Neuronal stem cell (in vitro differentiated cells): ENCODE results near the gene DNAH8.

Source experiments
- DNase-seq: peaks from one replicate; pipeline ENCODE4 v3.0.0-alpha.2; 2013; ENCODE audit warnings: low spot score
- H2AFZ ChIP-seq: one replicate; pipeline ENCODE4 v1.6.1; 2013; ENCODE audit warnings: mild to moderate bottlenecking, low read length, inconsistent platforms
- H2AK5ac ChIP-seq: 2 replicates; pipeline ENCODE4 v1.6.1; 2013; ENCODE audit warnings: low read depth, mild to moderate bottlenecking, inconsistent platforms, low read length, moderate library complexity, mixed read lengths
- H2BK120ac ChIP-seq: 2 replicates; pipeline ENCODE4 v1.6.1; 2013; ENCODE audit warnings: low read depth, mild to moderate bottlenecking, inconsistent platforms, low read length, moderate library complexity, mixed read lengths
- H2BK12ac ChIP-seq: one replicate; pipeline ENCODE4 v1.6.1; 2013; ENCODE audit warnings: low read length, inconsistent platforms
- H2BK15ac ChIP-seq: 2 replicates; pipeline ENCODE4 v1.6.1; 2013; ENCODE audit warnings: mild to moderate bottlenecking, low read length, inconsistent platforms, mixed read lengths
- H2BK5ac ChIP-seq: one replicate; pipeline ENCODE4 v1.6.1; 2013; ENCODE audit warnings: inconsistent platforms, mild to moderate bottlenecking, low read length, moderate library complexity
- H3K14ac ChIP-seq: one replicate; pipeline ENCODE4 v1.6.1; 2013; ENCODE audit warnings: low read length, inconsistent platforms
- H3K18ac ChIP-seq: 2 replicates; pipeline ENCODE4 v1.6.1; 2013; ENCODE audit warnings: low read length, inconsistent platforms
- H3K23ac ChIP-seq: 2 replicates; pipeline ENCODE4 v1.6.1; 2013; ENCODE audit warnings: low read depth, mild to moderate bottlenecking, mixed read lengths, low read length, inconsistent platforms; ENCODE audit not compliant: poor library complexity
- H3K27ac ChIP-seq: replicated peaks from 3 replicates; pipeline ENCODE4 v1.5.1; 2013; ENCODE audit warnings: low read length, inconsistent platforms
- H3K27me3 ChIP-seq, 3 experiments: 2 replicates each; pipeline ENCODE4 v1.6.1; 2013; ENCODE audit warnings: low read length in 3 of 3, mild to moderate bottlenecking in 2 of 3, inconsistent platforms in 1 of 3, low read depth in 1 of 3, mixed read lengths in 1 of 3, moderate library complexity in 1 of 3; ENCODE audit not compliant: control insufficient read depth in 3 of 3, insufficient read depth in 3 of 3
- H3K36me3 ChIP-seq, 2 donors: replicated peaks in 1 of 2; 2 replicates each; pipeline ENCODE4 v1.6.1; 2013; ENCODE audit warnings: low read length in 2 of 2; ENCODE audit not compliant: control insufficient read depth in 2 of 2, insufficient read depth in 2 of 2
- H3K4ac ChIP-seq: 2 replicates; pipeline ENCODE4 v1.6.1; 2013; ENCODE audit warnings: inconsistent platforms, mild to moderate bottlenecking, low read length, moderate library complexity
- H3K4me1 ChIP-seq, 2 donors: 1 replicate in 1 of 2; 2 replicates in 1 of 2; pipeline ENCODE4 v1.6.1; 2013; ENCODE audit warnings: low read length in 2 of 2, low read depth in 1 of 2; ENCODE audit not compliant: control insufficient read depth in 2 of 2, insufficient read depth in 1 of 2
- H3K4me2 ChIP-seq: one replicate; pipeline ENCODE4 v1.6.1; 2013; ENCODE audit warnings: mild to moderate bottlenecking, low read length, inconsistent platforms; ENCODE audit not compliant: insufficient read depth, poor library complexity, severe bottlenecking
- H3K4me3 ChIP-seq, 2 donors: 2 replicates each; pipeline ENCODE4 v1.5.1; 2013; ENCODE audit warnings: low read length in 2 of 2, mild to moderate bottlenecking in 2 of 2, inconsistent platforms in 1 of 2, moderate library complexity in 1 of 2
- H3K79me1 ChIP-seq: one replicate; pipeline ENCODE4 v1.6.1; 2013; ENCODE audit warnings: low read depth, mild to moderate bottlenecking, inconsistent platforms, low read length, moderate library complexity
- H3K9ac ChIP-seq: one replicate; pipeline ENCODE4 v1.6.1; 2013; ENCODE audit warnings: mild to moderate bottlenecking, low read depth, low read length, inconsistent platforms; ENCODE audit not compliant: poor library complexity
- H3K9me3 ChIP-seq, 2 donors: replicated peaks in 1 of 2; 2 replicates each; pipeline versions ENCODE3 to v1.6.1; 2013; ENCODE audit warnings: low read length in 2 of 2, mild to moderate bottlenecking in 2 of 2, inconsistent platforms in 1 of 2, low read depth in 1 of 2, mixed read lengths in 1 of 2, moderate library complexity in 1 of 2; ENCODE audit not compliant: control insufficient read depth in 2 of 2, insufficient read depth in 1 of 2
- H4K8ac ChIP-seq: one replicate; pipeline ENCODE4 v1.6.1; 2013; ENCODE audit warnings: low read depth, mild to moderate bottlenecking, inconsistent platforms, low read length, moderate library complexity
- H4K91ac ChIP-seq: one replicate; pipeline ENCODE4 v1.6.1; 2013; ENCODE audit warnings: low read length, low read depth, mild to moderate bottlenecking, inconsistent platforms; ENCODE audit not compliant: poor library complexity
- WGBS, 2 donors: extraction: QIAGEN DNeasy Blood & Tissue Kit; methylation state at CpG; one replicate each; pipeline ENCODE4 v1.1.7; 2013; ENCODE audit warnings: missing lambda C conversion rate in 2 of 2, mixed read lengths in 1 of 2; ENCODE audit not compliant: insufficient read length in 2 of 2, insufficient replicate concordance in 1 of 2; ENCODE audit errors: extremely low coverage in 2 of 2; 5-methylcytosine and 5-hydroxymethylcytosine counted together

DNAH8 gene

DNA sequence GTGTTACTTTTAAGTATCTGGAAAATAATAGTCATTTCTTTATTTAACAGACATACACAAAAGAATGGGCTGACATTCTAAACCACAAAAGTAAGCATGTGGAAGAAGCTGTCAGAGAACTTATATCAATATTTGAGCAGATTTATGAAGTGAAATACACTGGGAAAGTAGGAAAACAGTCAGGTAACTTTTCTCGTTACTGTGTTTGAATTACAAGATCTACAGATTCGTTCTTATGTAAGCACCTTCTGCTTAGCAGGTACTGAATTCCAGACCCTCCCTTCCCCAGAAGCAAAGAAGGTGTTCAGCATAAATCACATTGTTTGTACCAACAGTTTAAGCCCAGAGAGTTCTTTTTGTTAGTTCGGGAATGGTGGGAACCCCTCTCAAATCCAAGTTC is 88.0 kb downstream of the DNAH8 start:
- H3K4me1 ChIP-seq, result peaks cover 0 to 3% of the 10 kb centered on the region in 2 donors
- no peak overlapping the region for H2BK5ac ChIP-seq
- H2AFZ ChIP-seq, result no peak overlapping the region
- H4K91ac ChIP-seq, result no peak overlapping the region
- H2BK15ac ChIP-seq, result no peak overlapping the region
- H2BK120ac ChIP-seq, result no peak overlapping the region
- no peak overlapping the region for H4K8ac ChIP-seq
- H3K9ac ChIP-seq, result no peak overlapping the region
- no peak for DNase-seq
- H2AK5ac ChIP-seq, result no peak overlapping the region
- no peak overlapping the region for H2BK12ac ChIP-seq
- H3K4me2 ChIP-seq, result no peak overlapping the region
- no peak overlapping the region for H3K27ac ChIP-seq
- no peaks in the 10 kb centered on the region for H3K36me3 ChIP-seq
- no CpG with 5 or more reads among the region's 3 CpGs for WGBS, 2 donors
- H3K23ac ChIP-seq, result no peak overlapping the region
- no peaks in the 10 kb centered on the region for H3K79me1 ChIP-seq
- peaks cover 0 to 2% of the 10 kb centered on the region in 2 donors for H3K9me3 ChIP-seq
- no peak overlapping the region for H3K18ac ChIP-seq
- peaks cover 0 to 19% (median 0%) of the 10 kb centered on the region in 3 experiments for H3K27me3 ChIP-seq
- no peak overlapping the region for H3K4ac ChIP-seq
- no peak overlapping the region for H3K14ac ChIP-seq
- H3K4me3 ChIP-seq, result no peak overlapping the region

DNA sequence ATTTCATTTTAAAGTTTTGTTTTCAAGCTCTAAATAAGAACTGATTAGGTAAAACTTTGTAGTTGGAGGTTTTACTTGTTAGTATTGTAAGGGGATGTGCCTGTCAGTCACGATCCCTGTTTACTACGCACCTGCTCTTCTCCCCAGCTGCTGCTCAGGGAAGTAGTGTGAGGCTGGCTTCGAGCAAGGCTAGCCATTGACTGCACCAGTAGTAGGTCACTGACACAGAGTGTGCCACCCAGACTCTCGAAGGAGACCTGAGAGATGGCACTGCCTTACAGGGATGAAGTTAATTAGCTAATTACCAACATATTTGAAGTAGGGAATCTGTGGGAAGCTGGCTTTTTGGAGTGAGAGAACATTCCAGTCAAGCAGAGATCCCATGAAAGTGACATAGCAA is 89.2 kb downstream of the DNAH8 start:
- no peak overlapping the region for H3K4ac ChIP-seq
- H2BK15ac ChIP-seq, result no peak overlapping the region
- H3K9me3 ChIP-seq, result peaks cover 0 to 2% of the 10 kb centered on the region in 2 donors
- no CpG with 5 or more reads among the region's 4 CpGs for WGBS, 2 donors
- H3K14ac ChIP-seq, result no peak overlapping the region
- no peak overlapping the region for H3K4me2 ChIP-seq
- H3K4me3 ChIP-seq, result no peak overlapping the region
- H3K79me1 ChIP-seq, result no peaks in the 10 kb centered on the region
- H2AK5ac ChIP-seq, result no peak overlapping the region
- H3K9ac ChIP-seq, result no peak overlapping the region
- H2AFZ ChIP-seq, result no peak overlapping the region
- peaks cover 0 to 9% (median 0%) of the 10 kb centered on the region in 3 experiments for H3K27me3 ChIP-seq
- H3K27ac ChIP-seq, result no peak overlapping the region
- no peak overlapping the region for H2BK12ac ChIP-seq
- H3K23ac ChIP-seq, result no peak overlapping the region
- no peak overlapping the region for H4K8ac ChIP-seq
- H2BK120ac ChIP-seq, result no peak overlapping the region
- DNase-seq, result no peak
- no peak overlapping the region for H2BK5ac ChIP-seq
- no peaks in the 10 kb centered on the region for H3K36me3 ChIP-seq
- H3K4me1 ChIP-seq, result no peaks in the 10 kb centered on the region
- no peak overlapping the region for H4K91ac ChIP-seq
- H3K18ac ChIP-seq, result no peak overlapping the region

DNA sequence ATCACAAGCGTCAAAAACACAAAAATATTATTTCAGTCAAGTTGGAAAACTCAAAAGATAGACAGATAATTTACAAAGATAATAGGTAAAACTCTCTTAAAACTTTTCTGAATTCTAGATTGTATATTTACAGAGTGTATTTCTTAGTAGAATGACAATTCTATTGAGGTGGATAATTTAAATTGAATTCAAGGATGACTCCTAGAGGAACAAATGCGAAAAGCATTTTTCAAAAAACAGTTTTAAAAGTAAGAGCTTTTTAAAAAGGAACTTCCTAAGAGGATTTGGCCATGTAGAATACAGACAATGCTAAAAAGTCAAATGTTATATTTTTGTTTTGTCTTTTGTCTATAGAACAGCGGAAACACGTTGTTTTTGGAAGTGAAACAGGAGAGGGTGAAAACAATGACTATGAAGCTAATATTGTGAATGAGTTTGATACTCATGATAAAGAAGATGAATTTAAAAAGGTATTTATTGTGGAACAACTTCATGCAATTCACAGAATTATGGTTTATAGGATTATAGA is 90.1 kb downstream of the DNAH8 start:
- Histone ChIP-seq H3K18ac (no peak overlapping the region), H2BK120ac (no peak overlapping the region), H3K36me3 (no peaks in the 10 kb centered on the region)

DNA sequence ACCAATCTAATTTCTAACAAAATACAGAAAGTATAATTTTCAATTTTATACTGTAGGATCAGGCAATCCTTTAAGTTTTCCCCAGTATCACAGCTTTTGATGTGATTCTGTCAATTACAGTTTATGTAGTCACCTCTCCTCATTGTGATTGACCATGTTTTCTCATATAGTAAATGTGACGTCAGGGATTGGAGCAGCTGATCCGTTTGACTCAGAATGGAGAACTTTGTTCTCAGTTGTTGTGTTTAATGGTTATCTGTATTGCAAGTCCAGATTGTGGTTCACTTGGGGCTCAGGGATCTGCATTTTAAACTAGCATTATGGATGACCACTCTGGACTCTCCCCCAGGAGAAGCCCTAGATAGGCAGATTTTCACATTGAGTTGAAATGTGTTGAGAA is 90.6 kb downstream of the DNAH8 start:
- Histone ChIP-seq H2AK5ac (no peak overlapping the region), H3K14ac (no peak overlapping the region), H3K9ac (no peak overlapping the region), H3K36me3 (no peaks in the 10 kb centered on the region), H4K91ac (no peak overlapping the region), H3K4me2 (no peak overlapping the region), H3K27ac (no peak overlapping the region), H3K23ac (no peak overlapping the region), H4K8ac (no peak overlapping the region), H2AFZ (no peak overlapping the region), H2BK120ac (no peak overlapping the region), H3K4me3 (no peak overlapping the region), H3K18ac (no peak overlapping the region), H2BK15ac (no peak overlapping the region), H2BK12ac (no peak overlapping the region), H3K4ac (no peak overlapping the region), H3K79me1 (no peaks in the 10 kb centered on the region), H3K4me1 (no peaks in the 10 kb centered on the region), H3K27me3 (peaks cover 0 to 9% (median 0%) of the 10 kb centered on the region in 3 experiments), H3K9me3 (peaks cover 0 to 2% of the 10 kb centered on the region in 2 donors), H2BK5ac (no peak overlapping the region)
- WGBS, 2 donors, result no CpG with 5 or more reads among the region's 2 CpGs
- DNase-seq, result no peak

More for the DNA sequence above, 90.1 kb downstream of the DNAH8 start:
- Histone ChIP-seq H2BK5ac (no peak overlapping the region), H2BK15ac (no peak overlapping the region), H2AK5ac (no peak overlapping the region), H3K79me1 (no peaks in the 10 kb centered on the region), H2BK12ac (no peak overlapping the region), H3K4ac (no peak overlapping the region), H4K8ac (no peak overlapping the region), H3K27me3 (peaks cover 0 to 9% (median 0%) of the 10 kb centered on the region in 3 experiments), H4K91ac (no peak overlapping the region), H3K9ac (no peak overlapping the region), H3K4me2 (no peak overlapping the region), H3K23ac (no peak overlapping the region), H3K4me3 (no peak overlapping the region), H3K9me3 (peaks cover 0 to 2% of the 10 kb centered on the region in 2 donors), H2AFZ (no peak overlapping the region), H3K27ac (no peak overlapping the region), H3K4me1 (no peaks in the 10 kb centered on the region), H3K14ac (no peak overlapping the region)
- DNase-seq, result no peak
- no CpG with 5 or more reads among the region's 4 CpGs for WGBS, 2 donors
